Endothelial cell of umbilical vein (primary cell): ENCODE results near the gene MIER1. TPM values are rescaled to one million over a fixed set of nuclear protein-coding genes. Genes with fewer than 3 reads are reported as not detected.
A peak's percentile ranks its signal among the peaks of the same experiment; 100 is the strongest.

Experiments
- BruUV-seq: library from RNA; stranded (reverse); fragments of 400-500 nt; replicated peaks from 2 replicates; lab custom pipeline; 2021; lab: Mats Ljungman, UMichigan
- CTCF ChIA-PET: fragments of 300-600, 350-600 bp; sonication (Branson Sonifier 250); formaldehyde crosslinking; loops from one replicate; lab custom pipeline; 2021; ENCODE audit warnings: antibody characterized with exemption, inconsistent platforms; lab: Charles Lee
- POLR2A ChIA-PET: fragments of 300-600, 350-600 bp; sonication (Branson Sonifier 250); formaldehyde crosslinking; loops from one replicate; lab custom pipeline; 2021; ENCODE audit warnings: antibody characterized with exemption, inconsistent platforms; lab: Charles Lee
- DNase-seq: peaks from one replicate; pipeline ENCODE4 v3.0.0-alpha.2; 2011; ENCODE audit warnings: low read depth, low spot score
- FAIRE-seq: peaks from 2 replicates; lab custom pipeline; 2011; peaks lifted over from hg19 to GRCh38; lab: Jason Lieb, UNC
- H2AFZ ChIP-seq: 2 replicates; pipeline ENCODE4 v1.6.0; 2012; ENCODE audit warnings: low read depth, low read length, control low read depth, inconsistent platforms
- H3K27ac ChIP-seq: 2 replicates; pipeline ENCODE4 v1.5.1; 2011; ENCODE audit warnings: low read depth, mild to moderate bottlenecking, control low read depth, low read length, moderate library complexity; ENCODE audit not compliant: insufficient read depth
- H3K27me3 ChIP-seq, 2 experiments: 2 replicates each; pipeline versions ENCODE4 v1.6.0 to v1.6.1; 2011; ENCODE audit warnings: low read length in 2 of 2, mixed read lengths in 1 of 2; ENCODE audit not compliant: control insufficient read depth in 2 of 2, insufficient read depth in 2 of 2
- H3K36me3 ChIP-seq, 2 experiments: 2 replicates in 1 of 2; 3 replicates in 1 of 2; pipeline ENCODE4 v1.5.1; 2011; ENCODE audit warnings: low read length in 2 of 2, mild to moderate bottlenecking in 1 of 2, moderate library complexity in 1 of 2; ENCODE audit not compliant: control insufficient read depth in 2 of 2, insufficient read depth in 2 of 2; ENCODE audit errors: extremely low read depth in 1 of 2
- H3K4me1 ChIP-seq: 3 replicates; pipeline ENCODE4 v1.5.1; 2011; ENCODE audit warnings: mild to moderate bottlenecking, low read length; ENCODE audit not compliant: control insufficient read depth, insufficient read depth; ENCODE audit errors: extremely low read depth
- H3K4me2 ChIP-seq: 2 replicates; pipeline ENCODE4 v1.6.1; 2011; ENCODE audit warnings: low read length, control low read depth, mixed read lengths; ENCODE audit not compliant: insufficient read depth
- H3K4me3 ChIP-seq, 3 experiments: fragments of 200-600 bp in 1 of 3; sonication (generic), shearing (Covaris generic) in 1 of 3; replicated peaks in 1 of 3; 2 replicates each; pipeline ENCODE4 v1.5.1; 2011 to 2016; ENCODE audit warnings: control low read depth in 3 of 3, low read length in 3 of 3, mild to moderate bottlenecking in 2 of 3, inconsistent platforms in 1 of 3, low read depth in 1 of 3, moderate library complexity in 1 of 3; ENCODE audit not compliant: insufficient read depth in 1 of 3
- H3K79me2 ChIP-seq: 2 replicates; pipeline ENCODE4 v1.6.0; 2012; ENCODE audit warnings: low read length, inconsistent platforms; ENCODE audit not compliant: control insufficient read depth, insufficient read depth
- H3K9ac ChIP-seq: replicated peaks from 2 replicates; pipeline ENCODE3; 2011; ENCODE audit warnings: low read length, control low read depth; ENCODE audit not compliant: insufficient read depth; ENCODE audit errors: extremely low read depth
- H3K9me1 ChIP-seq: replicated peaks from 3 replicates; pipeline ENCODE4 v1.6.0; 2011; ENCODE audit warnings: mild to moderate bottlenecking, low read length; ENCODE audit not compliant: control insufficient read depth, insufficient read depth; ENCODE audit errors: extremely low read depth
- H3K9me3 ChIP-seq: replicated peaks from 2 replicates; pipeline ENCODE4 v1.5.1; 2012; ENCODE audit warnings: low read length, inconsistent platforms; ENCODE audit not compliant: control insufficient read depth, insufficient read depth
- H4K20me1 ChIP-seq: replicated peaks from 2 replicates; pipeline ENCODE3; 2011; ENCODE audit warnings: mild to moderate bottlenecking, low read length; ENCODE audit not compliant: control insufficient read depth, insufficient read depth; ENCODE audit errors: extremely low read depth
- CTCF ChIP-seq, 2 donors: IDR thresholded peaks; 1 replicate in 1 of 2; 2 replicates in 1 of 2; pipeline ENCODE4 v1.5.1; 2011; ENCODE audit warnings: low read length in 2 of 2, mild to moderate bottlenecking in 2 of 2, moderate library complexity in 2 of 2, control low read depth in 1 of 2, inconsistent platforms in 1 of 2, low read depth in 1 of 2; ENCODE audit not compliant: insufficient read depth in 1 of 2; ENCODE audit errors: extremely low read depth in 1 of 2
- EZH2 ChIP-seq: IDR thresholded peaks from 2 replicates; pipeline ENCODE4 v1.6.1; 2012; ENCODE audit warnings: borderline replicate concordance, low read depth, mild to moderate bottlenecking, moderate library complexity, low read length, inconsistent platforms; ENCODE audit not compliant: severe bottlenecking
- FOS ChIP-seq: IDR thresholded peaks from 2 replicates; pipeline ENCODE4 v1.6.1; 2011; ENCODE audit warnings: mild to moderate bottlenecking, low read length, moderate library complexity, borderline replicate concordance; ENCODE audit not compliant: insufficient read depth
- GATA2 ChIP-seq: IDR thresholded peaks from 2 replicates; pipeline ENCODE4 v1.7.0; 2011; ENCODE audit warnings: low read depth, mild to moderate bottlenecking, moderate library complexity, mixed read lengths, low read length; ENCODE audit not compliant: insufficient read length, insufficient read depth
- JUN ChIP-seq: IDR thresholded peaks from 2 replicates; pipeline ENCODE4 v1.6.1; 2011; ENCODE audit warnings: borderline replicate concordance, low read depth; ENCODE audit not compliant: insufficient read length, insufficient read depth
- MAX ChIP-seq: IDR thresholded peaks from 2 replicates; pipeline ENCODE4 v1.6.1; 2011; ENCODE audit not compliant: insufficient read depth, insufficient read length
- MYC ChIP-seq: IDR thresholded peaks from one replicate; pipeline ENCODE4 v1.6.1; 2011; ENCODE audit warnings: mild to moderate bottlenecking, low read depth, low read length
- POLR2A ChIP-seq: IDR thresholded peaks from 2 replicates; pipeline ENCODE4 v1.6.1; 2012; ENCODE audit warnings: low read depth, mild to moderate bottlenecking, control low read depth, low read length
- POLR2AphosphoS5 ChIP-seq: IDR thresholded peaks from 2 replicates; pipeline ENCODE4 v1.6.1; 2012; ENCODE audit warnings: low read depth, mild to moderate bottlenecking, control low read depth, low read length, moderate library complexity; ENCODE audit not compliant: insufficient read depth
- dilution Hi-C: fragments of 300-500 bp; cut with MboI; formaldehyde crosslinking; loops from one replicate; pipeline ENCODE4 v1.15.0; 2019; ENCODE audit warnings: low sequenced_read_pairs; ENCODE audit not compliant: extremely low pct_ligation_motif_present
- intact Hi-C: fragments of 100-400 bp; cut with micrococcal nuclease; formaldehyde crosslinking; loops from one replicate; pipeline ENCODE4 v1.10.0; 2022
- polyA plus RNA-seq, 4 experiments: library from polyadenylated mRNA; depleted of rRNA in 3 of 4; stranded (reverse) in 3 of 4; unstranded in 1 of 4; fragments of >200 nt; gene quantifications; 2 replicates each; pipeline versions ENCODE4 v1.2.1 to v1.2.3, GENCODE V29; 2011 to 2012; ENCODE audit warnings: missing spikeins in 1 of 4
- total RNA-seq: library from RNA; stranded (reverse); gene quantifications from 2 replicates; pipeline ENCODE4 v1.2.3, GENCODE V29; 2021

The MIER1 gene
- total and polyA plus RNA-seq, 2 donors (not counting 3 experiments of a cell fraction or from before 2014, with no cell fraction given), result 7.3 to 36.8 TPM

DNA sequence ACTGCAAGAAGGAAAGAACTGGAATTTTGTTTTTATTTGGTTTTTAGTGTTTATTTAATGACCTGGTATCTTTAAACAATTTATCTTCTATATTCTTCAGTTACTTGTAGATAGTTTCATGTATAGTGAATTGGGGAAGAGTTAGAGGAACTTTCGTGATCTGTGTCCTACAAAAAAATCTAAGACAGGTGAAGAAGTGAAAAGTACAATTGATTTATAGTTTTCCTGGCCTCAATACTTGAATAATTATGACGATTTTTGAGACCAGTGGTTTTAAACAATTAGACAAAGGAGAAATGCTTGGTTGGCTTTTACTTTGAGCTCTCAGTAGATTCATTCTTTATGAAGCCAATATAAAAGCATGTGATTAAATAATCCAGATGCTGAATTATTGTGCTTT, 7.5 kb downstream of the MIER1 start:
- dilution Hi-C loops (no loop called here), intact Hi-C loops (loop anchor here (5.0 to 10.0 kb wide), 2 partner anchors 597 to 1510 kb away; partner anchors contain the start of genes LEPR and LEPROT)
- POLR2A ChIA-PET, result no interaction called here
- Histone ChIP-seq H3K4me2 (peak overlapping the region; percentile 95), H3K4me3 (peak overlapping the region; percentile 13 to 98 (median 22)), H3K27me3 (no peaks in the 10 kb centered on the region), H3K36me3 (no peaks in the 10 kb centered on the region), H3K9me1 (no peaks in the 10 kb centered on the region), H4K20me1 (no peaks in the 10 kb centered on the region), H3K79me2 (peaks cover 85% of the 10 kb centered on the region), H3K27ac (peak overlapping the region; percentile 84), H3K9me3 (no peaks in the 10 kb centered on the region), H3K4me1 (peaks cover 38% of the 10 kb centered on the region), H2AFZ (no peak overlapping the region), H3K9ac (peak overlapping the region; percentile 95)
- TF ChIP-seq CTCF (IDR thresholded peaks at IDR 0.05; ENCODE audit: extremely low read depth in 1 of 2, insufficient read depth in 1 of 2, low read depth in 1 of 2, low read length in 2 of 2) (no peak), EZH2 (no peak), MYC (no peak), JUN (no peak), GATA2 (no peak), POLR2AphosphoS5 (no peak), MAX (no peak), FOS (no peak), POLR2A (no peak)
- CTCF ChIA-PET, result interaction anchor here (0.7 to 3.1 kb wide), 3 partner anchors 10 to 64 kb away, joined by 3 to 8 read pairs (median 3); no protein-coding TSS in a partner anchor
- DNase-seq (peak; percentile 40), FAIRE-seq (no peak)
- no TSS peak for BruUV-seq
